ENCODE results near the gene PCDHGC5.
A peak's percentile ranks its signal among the peaks of the same experiment; 100 is the strongest.

The PCDHGC5 gene

GRCh38 chr5:141488591-141489561 lies at the start of gene PCDHGC5:
PCDHGC5 (plus strand) TSS chr5:141489081; CDS start chr5:141489241, 160 bp downstream.
- DNase-seq = no peak

GRCh38 chr5:141439411-141440141 lies 49.3 kb upstream of the PCDHGC5 start:
- no peak for DNase-seq

DNA sequence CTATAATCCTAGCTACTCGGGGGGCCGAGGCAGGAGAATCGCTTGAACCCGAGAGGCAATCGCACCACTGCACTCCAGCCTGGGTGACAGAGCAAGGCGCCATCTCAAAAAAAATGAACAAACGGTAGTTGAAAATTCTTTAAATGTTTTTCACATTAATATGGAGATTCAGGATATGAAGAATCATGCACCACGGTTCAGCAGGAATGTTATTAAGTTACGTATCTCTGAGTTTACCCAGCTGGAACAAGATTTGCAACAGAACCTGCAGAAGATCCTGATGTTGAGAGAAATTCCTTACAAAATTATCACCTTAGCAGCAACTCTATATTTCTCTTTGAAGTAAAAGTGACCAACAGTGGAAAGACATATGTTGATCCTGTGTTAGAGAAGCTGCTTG lies 48.5 kb upstream of the PCDHGC5 start:
- DNase-seq = no peak

DNA sequence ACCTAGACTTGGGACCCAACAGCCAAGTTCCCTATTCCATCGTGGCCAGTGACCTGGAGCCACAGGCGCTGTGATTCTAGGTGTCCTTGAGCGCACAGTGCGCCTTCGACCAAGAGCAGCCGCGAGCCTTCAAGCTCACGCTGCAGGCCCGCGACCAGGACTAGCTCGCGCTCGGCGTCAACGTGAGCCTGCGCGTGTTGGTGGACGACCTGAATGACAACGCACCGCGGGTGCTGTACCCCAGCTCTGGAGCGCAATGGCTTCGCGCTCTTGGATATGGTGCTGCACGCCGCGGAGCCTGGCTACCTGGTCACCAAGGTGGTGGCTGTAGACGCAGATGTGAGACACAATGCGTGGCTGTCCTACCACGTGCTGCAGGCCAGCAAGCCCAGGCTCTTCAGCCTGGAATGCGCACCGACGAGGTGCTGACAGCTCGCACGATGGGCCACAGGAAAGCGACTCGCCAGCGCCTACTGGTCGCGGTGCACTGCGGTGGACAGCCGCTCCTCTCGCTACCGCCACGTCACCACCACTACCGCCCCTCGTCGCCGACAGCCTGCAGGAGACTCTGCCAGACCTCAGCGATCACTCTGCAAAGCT lies 47.2 kb upstream of the PCDHGC5 start:
- no peak for DNase-seq

DNA sequence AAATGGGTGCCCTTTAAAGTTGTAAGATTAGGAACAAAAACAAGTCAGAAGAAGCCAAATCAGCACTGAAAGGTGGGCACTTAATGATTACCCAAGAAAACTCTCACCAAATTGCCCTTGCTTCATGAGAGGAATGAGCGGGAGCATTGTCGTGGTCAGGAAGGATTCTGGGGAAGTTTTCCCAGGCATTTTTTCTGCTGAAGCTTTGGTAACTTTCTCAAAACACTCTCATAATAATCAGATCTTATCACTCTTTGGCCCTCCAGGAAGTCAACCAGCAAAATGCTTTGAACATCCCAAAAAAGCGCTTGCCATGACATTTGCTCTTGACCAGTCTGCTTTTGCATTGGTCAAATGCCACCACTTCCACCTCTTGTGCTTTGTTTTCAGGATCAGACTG lies 23.5 kb upstream of the PCDHGC5 start:
- DNase-seq = no peak

DNA sequence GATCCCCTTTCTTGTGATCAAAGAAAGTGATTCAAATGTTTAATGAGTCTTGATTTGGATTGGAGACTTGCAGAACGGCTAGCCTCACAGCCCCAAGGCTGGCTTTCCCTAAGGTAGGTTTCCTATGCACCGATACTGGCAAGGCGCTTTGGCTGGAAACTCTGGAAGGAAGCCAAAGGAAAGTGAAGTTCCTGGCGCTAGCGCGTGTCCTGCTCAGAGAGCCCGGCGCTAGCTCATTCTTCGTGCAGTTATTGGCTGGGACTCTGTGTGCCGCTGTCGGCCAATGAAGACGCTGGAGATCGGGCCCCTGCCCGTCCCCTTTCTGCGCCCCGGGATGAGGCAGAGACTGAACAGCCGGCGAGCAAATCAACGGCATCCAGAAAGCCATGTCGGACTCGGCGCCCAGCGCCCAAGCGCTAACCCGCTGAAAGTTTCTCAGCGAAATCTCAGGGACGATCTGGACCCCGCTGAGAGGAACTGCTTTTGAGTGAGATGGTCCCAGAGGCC lies 13.2 kb upstream of the PCDHGC5 start, which contains the start of gene PCDHGC3:
Gene PCDHGC3 (plus strand): TSS at position 342 of the 507 bp plus-strand sequence. CDS start 151 bp downstream, at position 493.
- peak; percentile 92 to 97 for DNase-seq

GRCh38 chr5:141476132-141476911 lies 12.6 kb upstream of the PCDHGC5 start:
- peak in 1 of 2 experiments; percentile 70 for DNase-seq

DNA sequence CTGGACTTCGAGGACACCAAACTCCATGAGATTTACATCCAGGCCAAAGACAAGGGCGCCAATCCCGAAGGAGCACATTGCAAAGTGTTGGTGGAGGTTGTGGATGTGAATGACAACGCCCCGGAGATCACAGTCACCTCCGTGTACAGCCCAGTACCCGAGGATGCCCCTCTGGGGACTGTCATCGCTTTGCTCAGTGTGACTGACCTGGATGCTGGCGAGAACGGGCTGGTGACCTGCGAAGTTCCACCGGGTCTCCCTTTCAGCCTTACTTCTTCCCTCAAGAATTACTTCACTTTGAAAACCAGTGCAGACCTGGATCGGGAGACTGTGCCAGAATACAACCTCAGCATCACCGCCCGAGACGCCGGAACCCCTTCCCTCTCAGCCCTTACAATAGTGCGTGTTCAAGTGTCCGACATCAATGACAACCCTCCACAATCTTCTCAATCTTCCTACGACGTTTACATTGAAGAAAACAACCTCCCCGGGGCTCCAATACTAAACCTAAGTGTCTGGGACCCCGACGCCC lies 11.8 kb upstream of the PCDHGC5 start:
- DNase-seq = no peak

- no peak for DNase-seq
Observed at GRCh38 chr5:141477815-141478214, 11.1 kb upstream of the PCDHGC5 start.

GRCh38 chr5:141478321-141478945 lies 10.4 kb upstream of the PCDHGC5 start:
- DNase-seq = no peak

GRCh38 chr5:141479776-141480175 lies 9.1 kb upstream of the PCDHGC5 start:
- no peak for DNase-seq

DNA sequence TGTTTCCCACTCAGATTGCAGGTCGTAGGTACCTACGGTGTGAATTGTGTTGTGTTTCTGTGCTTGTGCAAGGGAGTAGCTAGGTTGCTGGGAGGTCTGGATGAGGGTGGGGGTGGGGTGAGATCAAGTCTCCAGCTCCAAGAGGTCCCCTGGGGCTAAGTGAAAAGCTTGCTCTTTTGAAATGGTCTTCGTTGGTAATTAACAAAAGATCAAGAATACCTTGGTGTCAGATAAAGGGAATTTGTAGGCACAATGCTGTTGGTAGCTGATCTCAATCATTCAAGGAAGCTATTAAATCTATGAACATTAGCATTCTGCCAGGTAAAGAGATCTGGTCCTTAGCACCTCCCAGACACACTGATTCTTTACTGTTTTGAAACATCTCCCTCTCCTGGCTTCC lies 5.0 kb upstream of the PCDHGC5 start:
- no peak for DNase-seq

- DNase-seq = no peak
Observed at GRCh38 chr5:141484310-141484640, 4.6 kb upstream of the PCDHGC5 start.

GRCh38 chr5:141484641-141485311 lies 4.1 kb upstream of the PCDHGC5 start, which contains the start of gene PCDHGC4:
PCDHGC4 (plus strand) TSS chr5:141485030; CDS start chr5:141485174, 144 bp downstream.
- DNase-seq = no peak

- no peak for DNase-seq
Observed at GRCh38 chr5:141485321-141486055, 3.4 kb upstream of the PCDHGC5 start.

DNA sequence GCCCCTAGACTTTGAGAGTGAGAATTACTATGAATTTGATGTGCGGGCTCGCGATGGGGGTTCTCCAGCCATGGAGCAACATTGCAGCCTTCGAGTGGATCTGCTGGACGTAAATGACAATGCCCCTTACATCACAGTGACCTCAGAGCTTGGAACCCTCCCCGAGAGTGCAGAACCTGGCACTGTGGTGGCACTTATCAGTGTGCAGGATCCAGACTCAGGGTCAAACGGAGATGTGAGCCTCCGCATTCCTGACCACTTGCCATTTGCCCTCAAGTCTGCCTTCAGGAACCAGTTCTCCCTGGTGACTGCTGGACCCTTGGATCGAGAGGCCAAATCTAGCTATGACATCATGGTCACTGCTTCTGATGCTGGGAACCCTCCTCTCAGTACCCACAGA lies 2.8 kb upstream of the PCDHGC5 start:
- no peak for DNase-seq

- no peak for DNase-seq
Observed at GRCh38 chr5:141487131-141487530, 1.8 kb upstream of the PCDHGC5 start.

GRCh38 chr5:141489841-141490240 lies 960 bp downstream of the PCDHGC5 start:
- DNase-seq = no peak

DNA sequence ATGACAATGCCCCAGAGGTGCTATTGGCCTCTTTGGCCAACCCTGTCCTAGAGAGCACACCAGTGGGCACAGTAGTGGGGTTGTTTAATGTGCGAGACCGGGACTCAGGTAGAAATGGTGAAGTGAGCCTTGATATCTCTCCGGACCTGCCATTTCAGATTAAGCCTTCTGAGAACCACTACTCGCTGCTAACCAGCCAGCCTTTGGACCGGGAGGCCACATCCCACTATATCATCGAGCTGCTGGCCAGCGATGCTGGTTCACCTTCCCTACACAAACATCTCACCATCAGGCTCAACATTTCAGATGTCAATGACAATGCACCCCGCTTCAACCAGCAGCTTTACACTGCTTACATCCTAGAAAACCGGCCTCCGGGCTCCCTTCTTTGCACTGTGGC lies 1.4 kb downstream of the PCDHGC5 start:
- DNase-seq = no peak

- no peak for DNase-seq
Observed at GRCh38 chr5:141490771-141491170, 1.9 kb downstream of the PCDHGC5 start.
